ENCODE measurements around the gene ZNF385C. TPM values are rescaled to one million over a fixed set of nuclear protein-coding genes. Genes with fewer than 3 reads are reported as not detected.

Gene ZNF385C
- total and polyA plus RNA-seq, 8 donors = 0.31 to 3.8 (median 2.7) TPM

DNA sequence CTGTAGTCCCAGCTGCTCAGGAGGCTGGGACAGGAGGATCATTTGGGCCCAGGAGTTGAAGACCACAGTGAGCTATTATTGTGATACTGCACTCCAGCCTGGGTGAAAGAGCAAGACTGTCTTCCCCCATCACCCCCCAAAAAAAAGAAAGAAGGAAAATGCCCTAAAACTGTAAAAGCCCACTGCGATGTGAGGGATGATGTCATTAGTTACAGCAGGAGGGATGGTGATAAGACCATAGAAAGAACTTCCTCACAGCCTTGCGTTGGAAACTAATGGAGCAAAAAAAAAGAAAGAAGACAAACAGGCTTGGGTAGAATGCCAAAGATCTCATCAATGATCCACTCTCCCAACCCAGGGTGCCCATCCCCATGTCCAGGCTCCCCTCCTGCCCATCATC lies 18.7 kb downstream of the ZNF385C start:
- TF ChIP-seq, protein P1, sequence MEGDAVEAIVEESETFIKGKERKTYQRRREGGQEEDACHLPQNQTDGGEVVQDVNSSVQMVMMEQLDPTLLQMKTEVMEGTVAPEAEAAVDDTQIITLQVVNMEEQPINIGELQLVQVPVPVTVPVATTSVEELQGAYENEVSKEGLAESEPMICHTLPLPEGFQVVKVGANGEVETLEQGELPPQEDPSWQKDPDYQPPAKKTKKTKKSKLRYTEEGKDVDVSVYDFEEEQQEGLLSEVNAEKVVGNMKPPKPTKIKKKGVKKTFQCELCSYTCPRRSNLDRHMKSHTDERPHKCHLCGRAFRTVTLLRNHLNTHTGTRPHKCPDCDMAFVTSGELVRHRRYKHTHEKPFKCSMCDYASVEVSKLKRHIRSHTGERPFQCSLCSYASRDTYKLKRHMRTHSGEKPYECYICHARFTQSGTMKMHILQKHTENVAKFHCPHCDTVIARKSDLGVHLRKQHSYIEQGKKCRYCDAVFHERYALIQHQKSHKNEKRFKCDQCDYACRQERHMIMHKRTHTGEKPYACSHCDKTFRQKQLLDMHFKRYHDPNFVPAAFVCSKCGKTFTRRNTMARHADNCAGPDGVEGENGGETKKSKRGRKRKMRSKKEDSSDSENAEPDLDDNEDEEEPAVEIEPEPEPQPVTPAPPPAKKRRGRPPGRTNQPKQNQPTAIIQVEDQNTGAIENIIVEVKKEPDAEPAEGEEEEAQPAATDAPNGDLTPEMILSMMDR (IDR thresholded peaks at IDR 0.05) = no peak
- Histone ChIP-seq H3K27me3 (no peaks in the 10 kb centered on the region), H3K36me3 (no peaks in the 10 kb centered on the region), H3K4me1 (no peaks in the 10 kb centered on the region), H3K4me3 (no peak overlapping the region), H3K9me3 (no peaks in the 10 kb centered on the region), H3K27ac (no peak overlapping the region)
- ATAC-seq (no peak), DNase-seq (no peak)
- intact Hi-C loops (cut with DNase I) = no loop called here

DNA sequence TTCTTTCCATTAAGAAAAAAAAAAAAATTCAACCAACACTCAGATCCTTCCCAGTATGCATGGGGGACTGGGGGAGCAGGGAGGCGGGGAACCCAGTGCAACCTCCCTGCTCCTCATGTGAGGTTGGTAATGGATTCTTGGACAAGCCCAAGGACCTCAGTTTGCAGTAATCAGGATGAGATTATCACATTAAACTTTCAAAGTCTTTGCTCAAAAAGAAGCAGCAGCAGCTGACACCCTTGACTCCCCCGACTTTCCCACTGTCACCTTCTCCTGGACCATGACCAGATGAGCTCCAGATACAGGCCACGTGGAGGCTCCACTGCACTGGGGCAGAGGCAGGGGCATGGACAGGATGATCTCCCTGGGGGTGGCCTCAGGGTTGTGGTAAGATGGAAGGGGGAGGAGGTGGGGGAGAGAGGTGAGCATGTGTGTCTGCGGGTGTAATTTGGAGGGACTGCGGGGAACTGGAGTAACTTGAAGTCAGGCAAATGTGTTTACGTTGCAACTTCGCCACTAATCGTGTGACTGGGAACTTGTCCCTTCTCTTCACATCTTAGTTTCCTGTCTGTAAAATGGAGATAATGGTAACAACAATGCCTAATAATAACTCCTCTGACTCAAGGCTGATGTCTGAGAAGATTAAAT lies 19.8 kb downstream of the ZNF385C start:
- ATAC-seq (no peak), DNase-seq (no peak)
- H3K4me3 ChIP-seq = no peak overlapping the region
- intact Hi-C loops (cut with DNase I) = no loop called here
- no peaks in the 10 kb centered on the region for H3K9me3 ChIP-seq
- H3K27ac ChIP-seq = no peak overlapping the region
- H3K4me1 ChIP-seq = no peaks in the 10 kb centered on the region
- TF ChIP-seq, protein P1 (IDR thresholded peaks at IDR 0.05) = no peak
- H3K27me3 ChIP-seq = peaks cover 0 to 4% of the 10 kb centered on the region in 2 donors
- no peaks in the 10 kb centered on the region for H3K36me3 ChIP-seq

DNA sequence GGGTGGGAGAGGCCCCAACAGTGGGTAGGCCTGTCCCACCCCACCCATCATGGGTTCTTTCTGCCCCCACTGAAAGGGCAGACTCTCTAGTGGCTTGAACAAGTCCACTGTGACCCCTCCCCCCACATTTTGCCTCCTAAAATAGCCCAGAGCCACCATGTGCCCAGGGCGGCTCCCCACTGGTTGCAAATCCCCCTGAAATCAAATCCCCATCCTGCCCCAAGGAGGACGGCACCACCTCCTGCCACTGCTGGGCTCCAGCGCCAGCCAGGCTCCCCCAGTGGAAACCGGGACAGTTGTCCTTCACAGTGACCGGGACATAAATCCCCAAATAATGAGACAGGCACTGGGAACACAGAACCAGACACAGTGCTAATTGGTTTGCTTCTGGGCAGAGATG lies 20.5 kb downstream of the ZNF385C start:
- ATAC-seq = no peak
- no peak for DNase-seq
- H3K36me3 ChIP-seq = no peaks in the 10 kb centered on the region

DNA sequence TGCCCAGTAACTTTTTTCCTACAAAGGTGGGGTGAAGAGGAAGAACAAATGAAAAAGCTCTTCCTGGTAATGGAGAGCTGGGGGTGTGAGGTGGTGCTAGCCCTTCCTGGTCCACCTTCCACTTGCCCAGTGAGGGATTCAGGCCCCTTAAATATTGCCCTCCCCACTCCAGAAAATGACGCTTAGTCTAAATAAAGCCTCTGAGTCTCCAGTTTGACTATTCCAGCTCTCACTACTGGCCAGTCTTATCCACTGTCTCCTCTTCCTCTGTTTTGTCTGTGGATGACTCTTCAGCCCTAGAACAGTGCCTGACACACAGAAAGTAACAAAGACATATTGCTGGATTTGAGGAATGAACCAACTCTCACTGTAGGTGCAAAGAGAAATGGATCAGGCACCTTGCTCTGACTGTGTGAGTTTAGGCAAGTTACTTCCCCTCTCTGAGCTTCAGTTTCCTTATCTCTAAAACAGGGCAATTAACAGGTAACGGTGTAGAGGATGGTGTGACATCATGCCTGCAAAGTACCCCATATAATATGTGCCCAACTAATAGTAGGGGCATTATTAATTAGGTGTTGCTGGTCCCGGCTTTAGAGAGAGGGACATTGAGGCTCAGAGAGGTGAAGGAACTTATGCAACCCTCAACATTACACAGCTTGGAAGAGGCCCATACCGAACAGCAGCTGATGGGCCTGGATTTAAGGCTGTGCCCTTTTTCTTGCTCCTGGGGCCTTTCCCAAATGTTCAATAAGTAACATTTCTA lies 21.3 kb downstream of the ZNF385C start:
- no peak overlapping the region for H3K27ac ChIP-seq
- ATAC-seq (no peak), DNase-seq (no peak)
- no peaks in the 10 kb centered on the region for H3K9me3 ChIP-seq
- no peak overlapping the region for H3K4me3 ChIP-seq
- intact Hi-C loops (cut with DNase I) = no loop called here
- H3K27me3 ChIP-seq = peaks cover 11 to 20% of the 10 kb centered on the region in 2 donors
- peaks cover 0 to 11% of the 10 kb centered on the region in 2 donors for H3K4me1 ChIP-seq
- TF ChIP-seq, protein P1 (IDR thresholded peaks at IDR 0.05) = no peak
- no peaks in the 10 kb centered on the region for H3K36me3 ChIP-seq

More for the DNA sequence above, 20.5 kb downstream of the ZNF385C start:
- no peaks in the 10 kb centered on the region for H3K9me3 ChIP-seq
- H3K4me3 ChIP-seq = no peak overlapping the region
- H3K4me1 ChIP-seq = peaks cover 0 to 3% of the 10 kb centered on the region in 2 donors
- intact Hi-C loops (cut with DNase I) = no loop called here
- TF ChIP-seq, protein P1 (IDR thresholded peaks at IDR 0.05) = no peak
- no peak overlapping the region for H3K27ac ChIP-seq
- H3K27me3 ChIP-seq = peaks cover 4 to 12% of the 10 kb centered on the region in 2 donors

DNA sequence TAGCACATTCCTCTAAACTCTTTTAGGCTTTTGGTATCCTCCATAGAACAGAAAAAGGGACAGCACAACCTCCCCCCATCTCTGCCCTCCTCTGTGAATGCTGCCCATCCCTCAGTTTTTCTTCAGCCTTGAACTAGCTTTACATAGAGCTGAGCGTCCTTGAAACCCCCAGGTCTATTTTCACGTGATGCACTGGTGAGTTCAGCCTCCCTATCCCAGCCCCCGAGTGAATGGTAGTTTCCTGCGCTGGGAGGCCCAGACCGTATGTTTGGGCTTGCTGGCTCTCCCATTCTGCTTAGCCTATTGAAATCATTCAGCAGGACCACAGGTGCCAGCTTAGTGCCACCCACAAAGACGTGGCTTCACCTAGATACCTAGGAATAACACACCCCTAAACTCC lies 22.5 kb downstream of the ZNF385C start:
- TF ChIP-seq, protein P1 (IDR thresholded peaks at IDR 0.05) = no peak
- no peak overlapping the region for H3K4me3 ChIP-seq
- ATAC-seq = no peak

More for the DNA sequence above, 22.5 kb downstream of the ZNF385C start:
- Histone ChIP-seq H3K27me3 (peaks cover 12 to 32% of the 10 kb centered on the region in 2 donors), H3K27ac (no peak overlapping the region), H3K36me3 (no peaks in the 10 kb centered on the region), H3K9me3 (no peaks in the 10 kb centered on the region), H3K4me1 (peaks cover 0 to 14% of the 10 kb centered on the region in 2 donors)
- intact Hi-C loops (cut with DNase I) = no loop called here
- no peak for DNase-seq

All from left lung (tissue), 10 donors.